HL-60 (cell line): ENCODE measurements around the gene UGGT1.

ENCODE experiments used
- CTCF ChIP-seq: IDR thresholded peaks from one replicate; pipeline ENCODE4 v1.5.1; 2011; ENCODE audit warnings: low read length, control low read depth, inconsistent platforms; ENCODE audit not compliant: insufficient read depth
- GABPA ChIP-seq: IDR thresholded peaks from 2 replicates; pipeline ENCODE4 v1.6.1; 2012; ENCODE audit warnings: low read depth
- POLR2AphosphoS5 ChIP-seq: IDR thresholded peaks from 2 replicates; pipeline ENCODE4 v1.6.1; 2012; ENCODE audit warnings: low read depth
- REST ChIP-seq: IDR thresholded peaks from 2 replicates; pipeline ENCODE4 v1.6.1; 2012; ENCODE audit warnings: low read depth; ENCODE audit not compliant: insufficient replicate concordance
- SPI1 ChIP-seq: IDR thresholded peaks from 2 replicates; pipeline ENCODE4 v1.6.1; 2012; ENCODE audit warnings: low read depth, mild to moderate bottlenecking, borderline replicate concordance

- TF ChIP-seq CTCF, result peak; percentile 71
- no peak for TF ChIP-seq REST
- TF ChIP-seq POLR2AphosphoS5, result no peak
- no peak for TF ChIP-seq GABPA
- no peak for TF ChIP-seq SPI1
Observed at GRCh38 chr2:128178650-128179460, 87.9 kb downstream of the UGGT1 start.
